Amygdala (tissue), 56 donors: Measurements from ENCODE around the gene ITGA11.

ENCODE experiments used
- DNase-seq, 56 donors: peaks; one replicate each; lab custom pipeline; 2025; lab: John Stamatoyannopoulos, UW

Gene ITGA11

GRCh38 chr15:68278595-68279405 is 153.2 kb downstream of the ITGA11 start:
- peak in 3 of 56 donors; percentile 16 to 69 (median 52) for DNase-seq

GRCh38 chr15:68278345-68278594 is 153.7 kb downstream of the ITGA11 start:
- DNase-seq: peak in 6 of 56 donors; percentile 42 to 75 (median 66)

GRCh38 chr15:68277603-68278344 is 154.2 kb downstream of the ITGA11 start, which contains the start of gene FEM1B:
TSS of gene FEM1B (plus strand) at chr15:68277745. CDS start at chr15:68278418, 673 bp downstream.
- DNase-seq: peak; percentile 69 to 98 (median 90)

- peak in 23 of 56 donors; percentile 33 to 90 (median 66) for DNase-seq
Measured at GRCh38 chr15:68277131-68277602, 154.8 kb downstream of the ITGA11 start.

GRCh38 chr15:68276668-68277067 is 155.3 kb downstream of the ITGA11 start:
- DNase-seq: peak in 1 of 56 donors; percentile 42

- DNase-seq: no peak
Measured at GRCh38 chr15:68275165-68275746, 156.7 kb downstream of the ITGA11 start.

- peak in 1 of 56 donors; percentile 15 for DNase-seq
Measured at GRCh38 chr15:68274201-68274848, 157.6 kb downstream of the ITGA11 start.

- no peak for DNase-seq
Measured at GRCh38 chr15:68272721-68273271, 159.2 kb downstream of the ITGA11 start.

- peak in 15 of 56 donors; percentile 9 to 68 (median 25) for DNase-seq
Measured at GRCh38 chr15:68271854-68272471, 160.0 kb downstream of the ITGA11 start.

- DNase-seq: no peak
Measured at GRCh38 chr15:68268405-68268804, 163.6 kb downstream of the ITGA11 start.

- DNase-seq: no peak
Measured at GRCh38 chr15:68265674-68266073, 166.3 kb downstream of the ITGA11 start.

GRCh38 chr15:68265081-68265480 is 166.9 kb downstream of the ITGA11 start:
- DNase-seq: no peak

- no peak for DNase-seq
Measured at GRCh38 chr15:68264282-68264681, 167.7 kb downstream of the ITGA11 start.

- DNase-seq: no peak
Measured at GRCh38 chr15:68262514-68263356, 169.2 kb downstream of the ITGA11 start.

- DNase-seq: no peak
Measured at GRCh38 chr15:68261980-68262379, 170.0 kb downstream of the ITGA11 start.

- no peak for DNase-seq
Measured at GRCh38 chr15:68261241-68261640, 170.7 kb downstream of the ITGA11 start.

- no peak for DNase-seq
Measured at GRCh38 chr15:68259883-68260282, 172.1 kb downstream of the ITGA11 start.

GRCh38 chr15:68258692-68259091 is 173.3 kb downstream of the ITGA11 start:
- no peak for DNase-seq
